Inflammatory macrophage treated with lipopolysaccharide for 1 hour (primary cell): ENCODE data around the gene POGLUT3.

ENCODE experiments used
- DNase-seq, 2 donors: peaks; one replicate each; pipeline ENCODE4 v3.0.0-alpha.2; 2020 to 2022

The POGLUT3 gene, protein sequence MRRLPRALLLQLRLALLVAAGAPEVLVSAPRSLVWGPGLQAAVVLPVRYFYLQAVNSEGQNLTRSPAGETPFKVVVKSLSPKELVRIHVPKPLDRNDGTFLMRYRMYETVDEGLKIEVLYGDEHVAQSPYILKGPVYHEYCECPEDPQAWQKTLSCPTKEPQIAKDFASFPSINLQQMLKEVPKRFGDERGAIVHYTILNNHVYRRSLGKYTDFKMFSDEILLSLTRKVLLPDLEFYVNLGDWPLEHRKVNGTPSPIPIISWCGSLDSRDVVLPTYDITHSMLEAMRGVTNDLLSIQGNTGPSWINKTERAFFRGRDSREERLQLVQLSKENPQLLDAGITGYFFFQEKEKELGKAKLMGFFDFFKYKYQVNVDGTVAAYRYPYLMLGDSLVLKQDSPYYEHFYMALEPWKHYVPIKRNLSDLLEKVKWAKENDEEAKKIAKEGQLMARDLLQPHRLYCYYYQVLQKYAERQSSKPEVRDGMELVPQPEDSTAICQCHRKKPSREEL

DNA sequence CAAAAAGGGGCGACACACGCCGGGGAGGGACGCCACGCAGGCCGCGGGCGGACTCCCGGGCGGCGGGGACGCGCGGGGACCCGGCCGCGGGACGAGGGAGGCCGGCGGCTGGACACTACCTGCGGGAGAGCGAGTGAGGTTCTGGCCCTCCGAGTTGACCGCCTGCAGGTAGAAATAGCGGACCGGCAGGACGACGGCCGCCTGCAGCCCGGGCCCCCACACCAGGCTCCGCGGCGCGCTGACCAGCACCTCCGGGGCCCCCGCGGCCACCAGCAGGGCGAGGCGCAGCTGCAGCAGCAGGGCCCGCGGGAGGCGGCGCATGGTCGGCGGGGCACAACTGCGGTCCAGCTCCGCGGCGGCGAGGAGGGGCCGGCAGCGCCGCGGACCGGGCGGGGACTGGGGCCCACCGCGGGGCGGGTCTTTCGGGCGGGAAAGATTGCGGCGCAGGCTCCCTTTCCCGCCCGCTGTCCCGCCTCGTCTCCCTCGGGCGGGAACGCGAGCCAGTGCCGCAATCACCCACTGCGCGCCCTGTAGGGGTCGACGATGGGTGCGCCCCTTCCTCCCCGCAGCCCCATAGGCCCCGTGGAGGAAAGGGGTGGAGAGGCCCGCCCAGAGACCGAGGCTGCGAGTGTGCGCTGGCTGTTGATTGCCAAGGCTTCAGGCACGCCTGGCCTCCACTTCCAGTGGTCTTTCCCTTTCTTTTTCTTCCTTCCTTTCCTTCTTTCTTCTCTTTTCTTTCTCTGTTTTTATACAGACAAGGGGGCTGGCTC is at the start of gene POGLUT3:
Gene POGLUT3, minus strand, starts transcription at position 339 of the 770 bp plus-strand sequence. Its CDS starts 18 bp downstream, at position 321.
- DNase-seq, result peak; percentile 25 to 29

- DNase-seq, result no peak
Observed at GRCh38 chr11:108545909-108546501, 47.8 kb upstream of the POGLUT3 start.

- no peak for DNase-seq
Observed at GRCh38 chr11:108543316-108543964, 45.3 kb upstream of the POGLUT3 start.

DNA sequence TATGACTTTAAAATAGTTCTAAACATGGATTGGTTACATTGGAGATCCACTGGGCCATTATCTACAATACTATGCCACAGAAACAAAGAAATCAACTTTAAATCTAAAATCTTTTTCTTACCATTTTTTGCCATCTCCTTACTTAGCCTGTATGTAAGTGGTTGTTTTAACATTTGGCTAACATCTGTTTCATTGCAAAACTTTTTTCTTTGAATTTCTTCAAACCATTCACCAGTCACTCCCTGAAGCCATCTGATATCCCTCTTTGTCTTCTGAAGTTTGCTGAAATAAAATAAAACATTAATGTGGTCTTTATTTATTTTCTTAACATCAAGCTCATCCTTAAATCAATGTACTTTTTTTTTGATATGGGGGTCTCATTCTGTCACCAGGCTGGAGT is 43.3 kb upstream of the POGLUT3 start:
- DNase-seq, result no peak

- no peak for DNase-seq
Observed at GRCh38 chr11:108538502-108538901, 40.3 kb upstream of the POGLUT3 start.

DNA sequence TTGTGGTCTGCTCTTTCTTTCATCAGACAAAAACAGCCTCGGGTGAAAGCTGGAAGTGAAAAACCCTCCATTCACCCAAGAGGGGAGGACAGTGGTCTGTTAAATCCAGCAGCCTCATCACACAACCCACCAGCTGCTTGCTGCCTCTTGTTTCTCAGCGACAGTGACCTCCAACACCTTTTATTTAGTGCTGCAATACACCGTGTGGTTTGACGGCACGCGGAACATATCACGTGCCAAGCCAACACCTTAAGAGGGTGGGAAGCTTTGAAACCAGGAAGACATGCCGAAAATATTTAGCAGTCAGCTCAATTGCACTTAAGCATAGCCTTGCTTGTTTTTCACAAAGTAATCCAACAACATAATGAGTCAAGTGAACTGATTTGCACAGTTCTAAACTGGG is 39.8 kb upstream of the POGLUT3 start:
- no peak for DNase-seq

DNA sequence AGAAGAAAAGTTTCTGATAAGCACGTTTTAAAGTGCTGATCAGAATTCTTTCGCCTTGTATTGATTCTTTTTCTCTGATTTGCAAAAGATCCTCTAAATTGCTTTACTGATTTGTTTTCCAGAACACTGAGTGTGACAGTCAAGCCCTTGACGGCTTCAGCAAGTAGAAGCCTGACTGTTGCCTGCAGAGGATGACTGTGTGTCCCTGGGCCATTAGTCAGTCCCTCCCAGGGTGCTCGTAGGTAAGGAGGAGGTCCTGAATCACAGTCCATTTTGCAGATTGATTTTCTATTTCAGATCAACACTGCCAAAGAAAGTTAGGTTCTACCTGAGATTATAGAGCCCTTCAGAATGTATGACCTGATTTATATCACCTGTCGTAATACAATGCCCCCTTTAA is 38.6 kb upstream of the POGLUT3 start:
- DNase-seq, result no peak

DNA sequence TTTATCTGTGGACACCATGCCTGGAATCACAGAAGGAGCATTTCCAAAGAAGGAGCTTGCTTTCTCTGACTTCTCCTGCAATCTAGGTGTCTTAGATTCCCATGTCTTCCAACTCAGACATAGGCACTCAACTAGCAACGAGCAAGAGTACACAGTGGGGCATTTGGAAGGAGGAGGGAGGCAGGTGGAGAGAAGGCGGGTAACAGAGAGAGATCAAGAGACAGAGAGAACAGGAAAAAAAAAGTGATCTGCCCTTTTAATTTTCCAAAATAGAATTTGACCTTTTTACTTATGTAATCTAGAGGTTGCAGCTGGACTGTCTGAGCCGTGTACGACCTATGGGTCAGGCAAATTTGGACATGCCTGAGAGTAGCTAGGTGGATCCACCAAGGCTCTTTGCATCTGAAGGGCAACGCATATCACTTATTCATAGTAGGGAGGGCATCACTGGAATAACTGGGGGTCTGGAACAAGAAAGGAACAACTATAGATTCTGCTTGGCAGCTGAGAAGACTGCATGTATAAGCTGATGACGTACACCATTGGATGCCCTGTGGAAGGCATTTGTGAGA is 37.3 kb upstream of the POGLUT3 start:
- DNase-seq, result no peak

DNA sequence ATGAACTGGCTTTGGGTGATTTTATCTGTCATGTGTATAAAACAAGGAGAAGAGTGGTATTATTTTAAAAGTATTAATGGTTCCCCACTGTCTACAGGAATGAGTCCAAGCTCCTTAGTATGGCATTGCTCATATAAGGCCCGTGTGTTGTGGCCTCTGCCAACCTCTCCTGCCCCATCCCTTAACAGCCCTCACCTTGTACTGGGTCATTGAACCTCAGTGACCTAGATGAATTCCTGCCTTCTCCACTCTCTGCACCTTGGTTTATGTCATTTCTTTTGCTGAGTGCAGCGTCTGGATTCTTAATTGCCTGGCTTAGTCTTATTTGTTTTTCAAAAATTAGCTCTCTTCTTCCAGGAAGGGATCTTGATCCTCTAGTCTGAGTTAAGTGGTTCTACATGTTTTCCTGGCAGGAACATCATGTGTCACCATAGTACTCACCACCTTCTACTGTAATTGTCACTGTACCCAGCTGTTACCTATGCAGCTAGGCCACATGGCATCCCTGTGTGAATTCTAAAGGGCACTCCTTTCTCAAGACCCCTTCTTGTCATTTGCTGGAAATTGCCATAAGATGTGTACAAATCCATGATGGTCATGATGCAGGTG is 36.2 kb upstream of the POGLUT3 start:
- no peak for DNase-seq

GRCh38 chr11:108530426-108530825 is 32.2 kb upstream of the POGLUT3 start:
- DNase-seq, result no peak

DNA sequence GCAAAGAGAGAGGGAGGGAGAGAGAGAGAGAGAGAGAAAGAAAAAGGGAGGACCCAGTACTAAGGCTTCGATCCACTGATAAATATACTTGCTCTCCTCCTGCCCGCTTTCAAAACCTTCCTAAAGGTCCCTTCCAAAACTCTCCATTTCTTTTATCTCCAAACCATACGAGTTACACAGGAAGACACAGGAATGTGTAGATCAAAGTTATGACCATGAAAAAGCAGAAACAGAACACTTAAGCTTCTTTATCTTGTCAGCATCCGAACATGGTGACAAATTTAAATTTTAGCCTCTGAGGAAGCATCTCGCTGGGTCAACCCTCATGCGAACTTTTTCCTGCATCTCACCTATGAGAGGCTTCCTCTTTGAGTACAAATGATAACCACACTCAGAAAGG is 29.2 kb upstream of the POGLUT3 start:
- DNase-seq, result no peak

DNA sequence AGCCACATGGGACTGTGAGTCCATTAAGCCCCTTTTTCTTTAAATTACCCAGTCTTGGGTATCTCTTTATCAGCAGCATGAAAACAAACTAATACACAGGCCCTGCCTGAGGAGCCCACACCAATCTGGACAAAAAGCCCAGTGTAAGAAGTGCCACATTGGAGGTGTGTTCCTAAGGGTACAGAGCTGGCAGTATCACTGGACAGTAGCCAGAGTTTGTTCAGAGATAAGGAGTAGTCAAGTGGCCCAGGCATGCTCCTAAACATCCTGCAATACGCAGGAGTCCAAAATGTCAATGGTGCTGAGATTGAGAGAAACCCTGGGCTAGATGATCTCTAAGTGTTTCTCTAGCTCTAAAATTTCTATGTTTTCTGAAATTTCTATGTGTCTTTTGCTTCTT is 27.0 kb upstream of the POGLUT3 start:
- no peak for DNase-seq

GRCh38 chr11:108524422-108524821 is 26.2 kb upstream of the POGLUT3 start:
- no peak for DNase-seq

DNA sequence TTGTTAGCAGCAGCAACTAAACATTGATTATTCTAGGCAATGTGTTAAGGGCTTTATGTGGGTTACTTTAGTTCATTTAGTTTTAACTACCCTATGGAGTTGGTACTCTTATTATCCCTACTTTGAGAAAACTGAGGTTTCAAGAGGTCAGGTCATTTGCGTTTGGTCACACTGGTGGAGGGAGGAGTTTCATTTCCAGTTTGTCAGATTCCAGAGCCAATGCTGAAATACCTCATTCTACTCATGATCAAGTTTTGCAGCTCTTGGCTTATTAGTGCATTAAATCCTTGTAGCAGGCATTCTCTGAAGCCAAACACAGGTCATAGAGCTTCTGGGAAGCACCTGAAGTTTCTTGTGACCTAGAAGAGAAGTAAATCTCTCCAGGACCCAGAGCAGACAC is 24.1 kb upstream of the POGLUT3 start:
- DNase-seq, result no peak

GRCh38 chr11:108518581-108518980 is 20.4 kb upstream of the POGLUT3 start:
- DNase-seq, result no peak

- no peak for DNase-seq
Observed at GRCh38 chr11:108516125-108516524, 17.9 kb upstream of the POGLUT3 start.

DNA sequence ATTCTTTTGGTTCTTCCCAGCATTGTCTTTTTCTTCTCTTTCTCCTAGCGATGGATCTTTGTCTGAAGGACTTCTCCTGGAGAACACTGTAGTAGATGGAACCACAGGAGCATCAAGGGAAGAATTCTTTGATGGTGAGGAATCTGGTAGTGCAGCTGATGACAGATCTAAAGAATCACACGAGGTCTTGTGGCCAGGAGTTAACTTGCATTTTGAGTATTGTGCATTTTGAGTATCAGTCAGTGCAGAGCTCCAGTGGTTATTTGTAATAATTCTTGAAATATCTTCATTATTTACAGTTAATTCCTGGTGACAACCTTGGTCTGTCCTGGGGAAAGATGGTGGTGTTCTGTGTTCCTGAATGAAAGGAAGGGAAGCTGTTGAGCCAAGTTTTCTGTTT is 14.5 kb upstream of the POGLUT3 start:
- no peak for DNase-seq

- no peak for DNase-seq
Observed at GRCh38 chr11:108511851-108512474, 13.8 kb upstream of the POGLUT3 start.

GRCh38 chr11:108508653-108509593 is 10.7 kb upstream of the POGLUT3 start:
- no peak for DNase-seq

- DNase-seq, result no peak
Observed at GRCh38 chr11:108501396-108501795, 3.2 kb upstream of the POGLUT3 start.

DNA sequence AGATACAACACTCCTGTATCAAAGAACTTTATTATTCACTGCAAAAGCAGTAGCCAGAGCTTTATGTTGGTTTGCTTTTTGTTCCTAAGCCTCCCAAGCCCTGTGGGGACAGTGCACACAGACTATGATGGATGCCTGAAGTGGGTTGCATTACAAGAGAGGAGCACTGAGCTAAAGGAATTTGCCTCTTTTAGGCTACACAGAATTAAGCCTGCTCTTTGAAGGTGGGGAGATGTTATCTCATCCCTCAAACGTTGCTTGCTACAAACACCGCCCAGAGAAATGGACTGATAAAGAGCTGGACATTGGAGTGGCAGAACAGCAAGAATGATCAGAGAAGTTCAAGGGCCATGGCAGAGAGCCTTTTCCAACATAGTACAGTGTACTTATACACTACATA is 2.5 kb upstream of the POGLUT3 start:
- DNase-seq, result no peak
